Measurements from ENCODE around the gene BLVRB.
"Not testable (repeated sequence)": the region's sequence is repeated elsewhere in the genome, so short reads cannot be mapped to it uniquely, and the experiment has no call there.

BLVRB gene

GRCh38 chr19:40421993-40422747 lies 43.4 kb downstream of the BLVRB start:
- no peak for DNase-seq

- peak; percentile 68 for DNase-seq
Measured at GRCh38 chr19:40420766-40421765, 44.5 kb downstream of the BLVRB start.

GRCh38 chr19:40420451-40420765 lies 45.1 kb downstream of the BLVRB start:
- DNase-seq = no peak

GRCh38 chr19:40419780-40420179 lies 45.8 kb downstream of the BLVRB start:
- DNase-seq = no peak

GRCh38 chr19:40419066-40419612 lies 46.4 kb downstream of the BLVRB start:
- DNase-seq = no peak

- no peak for DNase-seq
Measured at GRCh38 chr19:40418040-40418439, 47.5 kb downstream of the BLVRB start.

GRCh38 chr19:40417643-40417981 lies 47.9 kb downstream of the BLVRB start:
- DNase-seq = no peak

- no peak for DNase-seq
Measured at GRCh38 chr19:40416918-40417642, 48.5 kb downstream of the BLVRB start.

GRCh38 chr19:40415768-40416167 lies 49.8 kb downstream of the BLVRB start:
- no peak for DNase-seq

GRCh38 chr19:40414542-40415535 lies 50.7 kb downstream of the BLVRB start:
- no peak for DNase-seq

GRCh38 chr19:40413291-40413845 lies 52.2 kb downstream of the BLVRB start, which contains the start of gene PRX:
Gene PRX (minus strand): TSS chr19:40413378. CDS start chr19:40407932, 5,446 bp downstream.
- DNase-seq = no peak

- no peak for DNase-seq
Measured at GRCh38 chr19:40412866-40413265, 52.7 kb downstream of the BLVRB start.

- no peak for DNase-seq
Measured at GRCh38 chr19:40411958-40412499, 53.5 kb downstream of the BLVRB start.

- no peak for DNase-seq
Measured at GRCh38 chr19:40411125-40411842, 54.3 kb downstream of the BLVRB start.

- no peak for DNase-seq
Measured at GRCh38 chr19:40410030-40410389, 55.5 kb downstream of the BLVRB start.

- DNase-seq = not testable (repeated sequence)
Measured at GRCh38 chr19:40408598-40408925, 57.0 kb downstream of the BLVRB start.

- no peak for DNase-seq
Measured at GRCh38 chr19:40407714-40408597, 57.6 kb downstream of the BLVRB start.

GRCh38 chr19:40403262-40403984 lies 62.1 kb downstream of the BLVRB start:
- peak; percentile 81 for DNase-seq

- no peak for DNase-seq
Measured at GRCh38 chr19:40400559-40400958, 65.0 kb downstream of the BLVRB start.

All from stimulated activated CD4-positive, alpha-beta T cell treated with anti-CD3 and anti-CD28 coated beads, Interleukin-1b, Interleukin-23, amount 100 ng/mL, for 48 hours (primary cell).